NCI-H82 (cell line): ENCODE data around the gene NT5E.

Experiments used
- DNase-seq: peaks from one replicate; lab custom pipeline; 2025; lab: John Stamatoyannopoulos, UW

The NT5E gene

DNA sequence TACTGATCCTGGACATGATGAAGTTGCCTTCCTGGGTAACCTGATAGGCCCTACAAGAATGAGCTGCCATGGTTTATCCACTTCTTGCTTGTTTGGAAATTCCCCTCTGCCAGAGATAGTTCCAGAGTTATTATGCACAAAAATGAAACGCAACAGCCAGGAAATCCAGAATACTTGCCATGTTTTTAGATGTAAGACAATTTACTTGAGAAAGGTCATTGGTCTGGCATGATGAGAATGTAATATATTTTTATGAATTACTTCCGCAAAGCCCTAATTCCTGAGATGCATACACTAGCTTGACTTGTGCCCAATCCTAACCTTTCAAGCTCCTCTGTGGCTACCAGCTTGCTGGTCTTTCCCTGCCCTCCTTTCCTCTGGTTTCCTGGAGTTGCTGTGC is 27.9 kb upstream of the NT5E start:
- DNase-seq: no peak

- DNase-seq: no peak
Measured at GRCh38 chr6:85422996-85423395, 26.9 kb upstream of the NT5E start.

DNA sequence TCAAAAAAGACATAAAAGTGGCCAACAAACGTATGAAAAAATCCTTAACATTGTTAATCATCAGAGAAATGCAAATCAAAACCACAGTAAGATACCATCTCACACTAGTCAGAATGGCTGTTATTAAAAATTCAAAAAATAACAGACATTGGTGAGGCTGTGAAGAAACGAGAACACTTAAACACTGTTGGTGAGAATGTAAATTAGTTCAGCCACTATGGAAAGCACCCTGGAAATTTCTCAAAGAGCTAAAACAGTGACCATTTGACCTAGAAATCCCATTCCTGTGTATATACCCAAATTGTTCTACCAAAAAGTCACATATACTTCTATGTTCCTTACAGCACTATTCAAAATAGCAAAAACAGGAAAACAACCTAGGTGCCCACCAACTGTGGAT is 24.9 kb upstream of the NT5E start:
- DNase-seq: no peak

DNA sequence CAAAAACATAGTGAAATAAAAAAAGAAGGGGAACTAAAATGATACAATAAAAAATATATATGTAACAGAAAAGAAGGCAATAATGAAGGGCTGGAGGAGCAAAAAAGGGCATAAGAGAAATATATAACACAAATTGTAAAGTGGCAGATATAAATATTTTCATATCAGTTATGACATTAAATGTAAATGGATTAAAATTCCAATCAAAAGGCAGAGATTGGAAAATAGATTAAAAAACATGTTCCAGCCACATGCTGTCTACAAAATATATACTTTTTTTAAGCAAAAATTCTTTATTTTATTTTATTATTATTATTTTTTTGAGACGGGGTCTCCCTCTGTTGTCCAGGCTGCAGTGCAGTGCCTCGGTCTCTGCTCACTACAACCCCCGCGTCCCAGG is 23.9 kb upstream of the NT5E start:
- no peak for DNase-seq

DNA sequence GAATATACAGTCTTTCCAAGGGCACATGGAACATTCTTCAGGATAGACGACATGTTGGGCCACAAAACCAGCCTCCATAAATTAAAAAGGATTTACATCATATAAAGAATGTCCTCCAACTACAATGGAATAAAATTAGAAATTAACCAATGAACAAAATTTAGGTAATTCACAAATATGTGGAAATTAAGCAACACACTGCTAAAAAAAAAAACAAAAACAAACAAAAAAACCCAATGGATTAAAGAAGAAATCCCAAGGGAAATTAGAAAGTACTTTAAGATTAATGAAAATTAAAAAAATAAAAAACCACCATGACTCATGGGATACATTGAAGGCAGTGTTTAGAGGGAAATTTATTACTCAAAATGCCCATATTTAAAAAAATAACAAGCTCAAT is 21.4 kb upstream of the NT5E start:
- DNase-seq: no peak

- DNase-seq: no peak
Measured at GRCh38 chr6:85429346-85429745, 20.5 kb upstream of the NT5E start.

- no peak for DNase-seq
Measured at GRCh38 chr6:85431271-85431670, 18.6 kb upstream of the NT5E start.

- DNase-seq: no peak
Measured at GRCh38 chr6:85432554-85432953, 17.3 kb upstream of the NT5E start.

- no peak for DNase-seq
Measured at GRCh38 chr6:85435851-85436250, 14.0 kb upstream of the NT5E start.

GRCh38 chr6:85436411-85436810 is 13.5 kb upstream of the NT5E start:
- DNase-seq: no peak

DNA sequence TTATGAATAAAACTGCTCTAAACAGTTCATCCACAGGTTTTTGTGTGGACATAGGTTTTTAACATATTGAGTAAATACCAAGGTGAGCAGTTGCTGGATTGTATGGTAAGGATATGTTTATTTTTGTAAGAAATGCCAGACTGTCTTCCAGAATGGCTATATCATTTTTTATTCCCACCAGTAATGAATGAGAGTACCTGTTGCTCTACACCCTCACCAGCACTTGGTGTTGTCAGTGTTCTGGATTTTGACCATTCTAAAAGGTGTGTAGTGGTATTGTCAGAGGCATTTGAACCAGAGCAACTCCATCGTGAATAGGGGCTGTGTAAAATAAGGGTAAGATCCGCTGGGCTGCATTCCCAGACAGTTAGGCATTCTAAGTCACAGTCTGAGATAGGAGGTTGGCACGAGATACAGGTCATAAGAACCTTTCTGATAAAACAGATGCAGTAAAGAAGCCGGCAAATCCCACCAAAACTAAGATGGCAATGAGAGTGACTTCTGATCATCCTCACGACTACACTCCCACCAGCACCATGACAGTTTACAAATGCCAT is 12.9 kb upstream of the NT5E start:
- no peak for DNase-seq

DNA sequence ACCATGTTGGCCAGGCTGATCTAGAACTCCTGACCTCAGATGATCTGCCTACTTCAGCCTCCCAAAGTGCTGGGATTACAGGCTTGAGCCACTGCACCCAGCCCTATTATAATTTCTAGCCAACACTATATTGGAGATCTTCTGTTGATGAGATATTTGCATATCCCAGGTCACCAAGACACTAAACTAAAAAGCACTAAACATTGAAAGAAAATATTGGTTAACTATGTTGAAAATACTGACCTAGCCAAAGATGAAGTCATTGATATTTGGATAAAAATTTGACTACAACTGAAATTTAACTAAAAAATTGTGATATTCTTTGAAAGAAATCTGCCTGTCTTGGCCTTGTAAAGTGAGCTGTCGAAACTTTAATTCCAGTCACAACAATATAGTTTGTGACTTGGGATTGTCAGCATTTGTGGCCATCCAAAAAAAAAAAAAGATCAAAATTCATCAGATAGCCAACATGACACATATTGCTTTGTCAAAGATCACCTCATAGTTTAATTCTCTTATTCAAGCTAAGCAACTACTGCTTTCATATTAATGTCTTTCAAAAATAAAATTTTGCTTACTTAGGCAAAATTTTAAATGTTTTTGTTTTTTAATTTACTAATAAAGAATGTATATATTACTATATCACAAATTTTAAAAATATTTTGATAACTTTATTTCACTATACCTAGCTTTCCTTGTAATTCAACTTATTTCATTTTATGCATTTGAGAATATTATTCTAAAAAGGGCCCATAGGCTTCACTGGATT is 6.3 kb upstream of the NT5E start:
- DNase-seq: no peak

GRCh38 chr6:85449388-85449817 is 480 bp upstream of the NT5E start:
- DNase-seq: no peak

GRCh38 chr6:85451565-85452306 is 1.9 kb downstream of the NT5E start:
- DNase-seq: no peak

DNA sequence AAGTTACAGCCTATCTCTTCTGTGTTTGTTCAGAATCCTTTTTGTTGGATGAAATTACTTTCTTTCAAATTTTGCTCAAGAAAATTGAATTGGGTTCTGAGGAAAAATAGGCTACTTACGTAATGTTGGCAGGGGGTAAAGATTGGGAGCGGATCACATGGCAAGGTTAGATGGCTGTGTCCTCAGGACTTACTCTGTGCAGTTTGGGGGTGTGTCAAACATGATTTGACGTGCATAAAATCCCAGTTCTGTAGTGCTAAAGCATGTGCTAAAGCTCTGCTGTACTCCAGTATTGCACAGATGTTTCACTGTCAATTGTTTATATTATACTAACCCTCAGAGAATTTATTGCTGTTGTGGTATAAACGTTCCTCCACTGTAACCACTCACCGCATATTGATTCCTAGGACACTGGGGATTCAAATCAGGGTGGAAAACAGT is 2.6 kb downstream of the NT5E start:
- DNase-seq: no peak

DNA sequence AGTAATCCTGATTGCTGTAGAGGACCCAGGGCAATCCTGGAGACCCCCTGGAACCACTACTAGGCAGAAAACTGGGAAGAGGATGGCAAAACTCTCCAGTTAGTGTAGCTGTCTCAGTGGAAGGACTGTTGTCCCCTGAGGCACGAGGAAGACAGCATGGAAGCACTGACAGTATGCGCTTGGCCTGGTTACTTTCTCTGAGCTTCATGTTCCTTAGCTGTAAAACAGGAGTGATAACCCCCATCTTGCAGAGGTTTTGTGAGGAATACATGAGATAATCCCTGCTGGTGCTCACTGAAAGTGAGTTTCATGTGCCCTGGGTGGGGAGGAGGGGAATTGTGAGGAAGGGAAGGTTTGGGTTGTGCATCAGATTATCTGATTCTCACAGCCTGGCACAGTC is 3.2 kb downstream of the NT5E start:
- DNase-seq: no peak

- DNase-seq: no peak
Measured at GRCh38 chr6:85453490-85453889, 3.6 kb downstream of the NT5E start.

DNA sequence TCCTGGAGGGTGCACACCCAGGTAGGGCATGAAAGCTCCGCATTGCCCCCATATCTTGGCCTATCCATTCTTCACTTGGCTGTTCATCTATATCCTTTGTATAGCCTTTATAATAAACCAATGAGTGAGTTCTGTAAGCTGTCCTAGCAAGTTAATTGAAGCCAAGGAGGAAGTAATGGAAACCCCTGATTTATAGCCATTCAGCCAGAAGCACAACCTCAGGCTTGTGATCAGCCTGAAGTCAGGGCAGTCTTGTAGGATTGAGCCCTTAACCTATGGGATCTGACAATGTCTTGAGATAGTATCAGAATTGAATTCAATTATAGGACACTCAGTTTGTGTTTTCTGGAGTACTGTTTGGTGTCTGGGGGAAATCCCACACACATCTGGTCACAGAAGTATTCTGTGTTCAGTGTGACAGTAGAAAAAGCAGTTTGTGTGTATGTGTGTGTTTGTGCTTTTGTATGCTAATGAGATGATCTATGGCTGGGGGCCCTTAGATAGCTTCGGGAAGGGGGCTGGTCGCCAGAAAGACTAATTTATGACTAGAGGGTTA is 5.7 kb downstream of the NT5E start:
- DNase-seq: no peak

GRCh38 chr6:85456782-85457181 is 6.9 kb downstream of the NT5E start:
- DNase-seq: no peak

GRCh38 chr6:85458184-85458583 is 8.3 kb downstream of the NT5E start:
- no peak for DNase-seq

- no peak for DNase-seq
Measured at GRCh38 chr6:85458782-85459181, 8.9 kb downstream of the NT5E start.

DNA sequence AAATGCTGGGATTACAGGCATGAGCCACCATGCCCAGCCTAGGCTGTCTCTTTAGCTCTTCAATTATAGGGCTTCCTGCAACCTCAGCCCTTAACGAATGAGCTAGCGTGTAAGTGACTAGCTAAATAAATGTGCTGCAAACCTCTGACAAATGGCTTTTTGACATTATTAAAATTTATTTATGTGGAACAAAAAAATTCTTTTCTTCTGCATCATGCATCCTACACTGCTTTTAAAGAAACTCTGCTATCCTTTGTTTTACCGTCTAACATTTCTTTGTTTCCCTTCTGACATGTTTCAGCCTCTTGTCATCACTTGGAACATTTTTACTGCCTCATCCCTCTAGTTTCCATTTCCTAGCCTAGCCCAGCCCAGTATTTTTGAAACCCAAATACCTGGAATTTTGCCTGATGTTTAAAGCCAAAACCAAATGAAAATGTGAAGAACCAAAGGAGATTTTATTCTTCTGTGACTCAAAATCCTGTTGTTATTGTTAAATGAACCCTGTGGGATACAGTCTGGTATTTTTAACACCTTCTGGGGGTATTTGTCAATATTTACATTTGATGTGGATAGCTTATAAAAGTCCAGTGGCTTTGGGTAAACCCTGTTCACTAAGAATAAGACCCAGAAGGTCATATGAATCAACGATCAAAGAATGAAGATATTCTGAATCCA is 9.5 kb downstream of the NT5E start:
- DNase-seq: no peak
